ENCODE results near the gene BACE2.

Gene BACE2

DNA sequence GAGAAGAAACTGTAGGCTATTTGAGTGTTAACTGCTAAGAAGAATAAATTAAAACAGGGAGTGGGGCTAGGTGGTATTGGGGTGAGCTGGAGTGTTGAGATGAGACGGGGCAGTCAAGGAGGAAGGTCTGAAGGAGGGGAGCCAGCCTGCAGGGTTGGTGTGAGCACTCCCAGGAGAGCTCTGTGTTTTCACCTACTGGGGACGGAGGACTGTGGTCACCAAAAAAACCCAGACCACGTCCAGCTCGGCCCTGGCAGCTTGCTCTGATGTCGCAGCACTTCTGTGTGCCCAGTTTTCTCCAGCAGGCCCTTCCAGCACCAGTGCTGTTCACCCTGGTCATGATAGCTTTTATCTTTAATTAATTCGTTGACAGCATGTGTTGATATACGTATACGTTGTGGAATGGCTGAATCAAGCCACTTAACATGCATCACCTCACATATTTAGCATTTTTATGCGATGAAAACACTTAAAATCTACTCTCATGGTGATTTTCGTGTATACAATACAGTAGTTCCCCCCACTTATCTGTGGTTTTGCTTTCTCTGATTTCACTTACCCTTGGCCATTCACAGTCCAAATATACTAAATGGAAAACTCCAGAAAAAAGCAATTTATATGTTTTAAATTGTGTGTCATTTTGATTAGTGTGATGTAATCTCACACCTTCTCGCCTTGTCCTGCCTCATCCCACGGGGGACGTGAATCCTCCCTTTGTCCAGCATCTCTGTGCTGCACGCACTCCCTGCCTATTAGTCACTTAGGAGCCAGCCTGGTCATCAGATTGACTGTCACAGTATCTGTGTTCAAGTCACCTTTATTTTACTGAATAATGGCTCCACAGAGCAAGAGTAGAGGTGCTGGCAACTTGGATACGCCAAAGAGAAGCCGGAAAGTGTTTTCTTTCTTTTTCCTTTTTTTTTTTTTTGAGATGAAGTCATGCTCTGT lies 161.0 kb downstream of the BACE2 start:
- peaks cover 2% of the 10 kb centered on the region for H3K9me3 ChIP-seq (ENCODE audit: insufficient read depth, low read length, severe bottlenecking)
- H3K9ac ChIP-seq (ENCODE audit: low read depth, low read length): no peak overlapping the region
- ATAC-seq (ENCODE audit: insufficient read depth, low read depth): no peak
- no peak for DNase-seq
- no peaks in the 10 kb centered on the region for H3K36me3 ChIP-seq (ENCODE audit: insufficient read depth, low read length)
- H3K27ac ChIP-seq (ENCODE audit: low read length): no peak overlapping the region
- H2AFZ ChIP-seq (ENCODE audit: low read depth, low read length): no peak overlapping the region
- H3K4me1 ChIP-seq (ENCODE audit: insufficient read depth, low read length): no peaks in the 10 kb centered on the region
- H3K79me2 ChIP-seq (ENCODE audit: insufficient read depth, low read length): no peaks in the 10 kb centered on the region
- H3K4me2 ChIP-seq (ENCODE audit: insufficient read depth, low read length): no peak overlapping the region
- no peaks in the 10 kb centered on the region for H3K27me3 ChIP-seq (ENCODE audit: insufficient read depth, low read length, poor library complexity)
- no peak overlapping the region for H3K4me3 ChIP-seq (ENCODE audit: low read depth in 1 of 2, low read length in 2 of 2)
- H4K20me1 ChIP-seq (ENCODE audit: insufficient read depth, low read length): no peaks in the 10 kb centered on the region
- TF ChIP-seq, protein P1, sequence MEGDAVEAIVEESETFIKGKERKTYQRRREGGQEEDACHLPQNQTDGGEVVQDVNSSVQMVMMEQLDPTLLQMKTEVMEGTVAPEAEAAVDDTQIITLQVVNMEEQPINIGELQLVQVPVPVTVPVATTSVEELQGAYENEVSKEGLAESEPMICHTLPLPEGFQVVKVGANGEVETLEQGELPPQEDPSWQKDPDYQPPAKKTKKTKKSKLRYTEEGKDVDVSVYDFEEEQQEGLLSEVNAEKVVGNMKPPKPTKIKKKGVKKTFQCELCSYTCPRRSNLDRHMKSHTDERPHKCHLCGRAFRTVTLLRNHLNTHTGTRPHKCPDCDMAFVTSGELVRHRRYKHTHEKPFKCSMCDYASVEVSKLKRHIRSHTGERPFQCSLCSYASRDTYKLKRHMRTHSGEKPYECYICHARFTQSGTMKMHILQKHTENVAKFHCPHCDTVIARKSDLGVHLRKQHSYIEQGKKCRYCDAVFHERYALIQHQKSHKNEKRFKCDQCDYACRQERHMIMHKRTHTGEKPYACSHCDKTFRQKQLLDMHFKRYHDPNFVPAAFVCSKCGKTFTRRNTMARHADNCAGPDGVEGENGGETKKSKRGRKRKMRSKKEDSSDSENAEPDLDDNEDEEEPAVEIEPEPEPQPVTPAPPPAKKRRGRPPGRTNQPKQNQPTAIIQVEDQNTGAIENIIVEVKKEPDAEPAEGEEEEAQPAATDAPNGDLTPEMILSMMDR (IDR thresholded peaks at IDR 0.05; ENCODE audit: borderline replicate concordance, extremely low read depth, low read length, poor library complexity, severe bottlenecking): no peak
- no peak for TF ChIP-seq EZH2 (IDR thresholded peaks at IDR 0.05; ENCODE audit: borderline replicate concordance, low read depth, low read length, severe bottlenecking)
